Heart right ventricle (tissue), 16 donors: ENCODE measurements around the gene FAM222B. TPM values are rescaled to one million over a fixed set of nuclear protein-coding genes. Genes with fewer than 3 reads are reported as not detected.
"Not testable (repeated sequence)": the region's sequence is repeated elsewhere in the genome, so short reads cannot be mapped to it uniquely, and the experiment has no call there.

Source experiments
- ATAC-seq, 8 donors: fragments of 200-7000 bp; cut with Tn5 transposase; one replicate each; pipeline ENCODE4 v1.9.1; 2020; ENCODE audit warnings: mild to moderate bottlenecking in 8 of 8, moderate library complexity in 8 of 8, moderate number of reproducible peaks in 1 of 8
- DNase-seq, 2 donors: peaks; one replicate each; pipeline ENCODE4 v3.0.0-alpha.2; 2020
- H3K27ac ChIP-seq, 10 donors: fragments of 200-600 bp; sonication (generic) in 2 of 10; one replicate each; pipeline versions ENCODE4 v1.5.0 to v1.8.0; 2020 to 2022; ENCODE audit warnings: mild to moderate bottlenecking in 3 of 10
- H3K27me3 ChIP-seq, 7 donors: fragments of 200-600 bp; one replicate each; pipeline ENCODE4 v1.8.0; 2021 to 2022; ENCODE audit warnings: mild to moderate bottlenecking in 2 of 7
- H3K36me3 ChIP-seq, 9 donors: fragments of 200-600 bp; sonication (generic) in 1 of 9; one replicate each; pipeline versions ENCODE4 v1.5.0 to v1.8.0; 2020 to 2022; ENCODE audit warnings: mild to moderate bottlenecking in 2 of 9
- H3K4me1 ChIP-seq, 9 donors: fragments of 200-600 bp; sonication (generic) in 1 of 9; one replicate each; pipeline versions ENCODE4 v1.5.0 to v1.8.0; 2020 to 2022; ENCODE audit warnings: mild to moderate bottlenecking in 4 of 9
- H3K4me3 ChIP-seq, 10 donors: fragments of 200-600 bp; sonication (generic) in 2 of 10; one replicate each; pipeline versions ENCODE4 v1.5.0 to v1.8.0; 2020 to 2022; ENCODE audit warnings: mild to moderate bottlenecking in 7 of 10, moderate library complexity in 2 of 10
- H3K9me3 ChIP-seq, 11 donors: fragments of 200-600 bp in 10 of 11; sonication (generic) in 2 of 11; one replicate each; pipeline versions ENCODE4 v1.5.0 to v1.8.0; 2013 to 2022; ENCODE audit warnings: mild to moderate bottlenecking in 2 of 11, control low read depth in 1 of 11, moderate library complexity in 1 of 11
- CTCF ChIP-seq, 9 donors: fragments of 200-600 bp; sonication (generic) in 2 of 9; IDR thresholded peaks; one replicate each; pipeline versions ENCODE4 v1.5.0 to v1.8.0; 2021 to 2022; ENCODE audit warnings: antibody characterized with exemption in 9 of 9, mild to moderate bottlenecking in 5 of 9, moderate library complexity in 1 of 9
- WGBS, 2 donors: extraction: QIAGEN DNeasy Blood & Tissue Kit; methylation state at CpG; one replicate each; pipeline ENCODE4 v1.1.7; 2013; ENCODE audit warnings: inconsistent platforms in 1 of 2; 5-methylcytosine and 5-hydroxymethylcytosine counted together
- intact Hi-C, 10 donors: fragments of 100-400 bp; cut with DNase I; formaldehyde crosslinking; loops; one replicate each; pipeline versions ENCODE4 v1.11.1 to v1.14.2; 2022
- polyA plus RNA-seq, 2 donors: library from polyadenylated mRNA; stranded (reverse); fragments of 200-250 nt; gene quantifications; one replicate each; pipeline ENCODE4 v1.2.3, GENCODE V29; 2013
- total RNA-seq, 10 donors: library from RNA; stranded (reverse); fragmentation: NEBNext Ultra II Directional in 3 of 10; extraction: Animal tissue kit (Norgen Biotek cat#: 25700) in 3 of 10; gene quantifications; one replicate each; pipeline versions ENCODE4 v1.2.1 to v1.2.4, GENCODE V29; 2021 to 2023
- donor health status: Arrhythmogenic right ventricular cardiomyopathy.
- donor health status: ischemic (EF 13 %, LVEDD 7.1; RV severe dilation, severe dysfunction).
- donor health status: healthy with polysubstance abuse.
- donor health status: DM: no; HTN: yes; CAD: no.
- donor health status: DM: no; HTN: no; CAD: no.
- donor health status: ischemic (EF 25% LVEDD 6.9; RV normal size, moderate dysfunction).
- donor health status: ischemic (EF 25% LVEDD 5.7; RV mildly dilated, moderate dysfunction).
- donor health status: healthy.
- donor health status: DM: yes; HTN: yes; CAD: no.
- donor health status: Ischemic cardiomyopathy.
- donor health status: ischemic (EF 35%, LVEDD 5.7; RV mildly dilated, moderate dysfunction).
- donor health status: nonischemic (EF 11% LVEDD 7.7; RV severe dilation, severe dysfunction).
- donor health status: DM: yes; HTN: yes; CAD: no.
- donor health status: PGD.
- donor health status: ischemic (EF 29% LVEDD 5.4; RV normal size, mild dysfunction).
- donor health status: nonischemic (EF 23%, LVEDD 6.1; RV moderate dilation, normal function).

The FAM222B gene
- total and polyA plus RNA-seq, 12 donors, result 8.7 to 19.4 (median 15.3) TPM

DNA sequence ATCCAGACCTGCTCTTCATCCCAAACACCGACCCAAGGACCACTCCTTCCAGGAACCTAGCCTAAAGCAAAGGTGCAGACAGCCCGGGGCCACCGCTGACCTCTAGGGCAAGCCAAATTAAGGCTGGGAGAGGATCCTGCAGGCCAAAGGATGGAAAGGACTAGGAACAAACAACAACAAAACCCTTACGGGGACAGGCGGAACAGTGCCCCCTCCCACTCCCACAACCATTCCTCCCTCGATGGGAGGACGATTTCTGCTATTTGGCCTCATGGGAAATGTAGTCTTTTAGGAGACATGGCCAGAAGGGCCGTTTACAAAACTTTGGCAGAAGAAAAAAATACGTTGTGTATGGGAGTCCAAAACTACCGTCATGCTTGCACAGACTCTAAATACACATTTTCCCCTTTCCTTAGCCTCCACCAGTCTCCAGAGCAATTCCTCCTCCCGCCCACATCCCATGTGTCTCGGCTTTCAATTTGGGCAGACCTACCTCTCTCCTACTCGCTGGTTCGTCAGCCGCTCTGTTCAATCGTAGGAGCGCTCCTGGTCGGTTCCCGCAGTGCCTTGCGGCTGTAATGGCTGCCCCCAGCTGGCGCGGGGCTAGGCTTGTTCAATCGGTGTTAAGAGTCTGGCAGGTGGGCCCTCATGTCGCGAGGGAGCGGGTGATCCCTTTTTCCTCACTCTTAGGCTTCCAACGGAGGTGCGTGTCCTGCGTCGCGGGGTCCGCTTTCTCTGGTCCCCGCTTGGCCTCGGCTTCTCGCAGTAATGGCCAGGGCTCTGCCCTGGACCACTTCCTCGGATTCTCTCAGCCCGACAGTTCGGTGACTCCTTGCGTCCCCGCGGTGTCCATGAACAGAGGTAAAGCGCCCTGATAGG lies 12.1 kb upstream of the FAM222B start, which contains the start of gene ERAL1:
Gene ERAL1, plus strand, starts transcription at position 560 of the 879 bp plus-strand sequence. Its CDS starts 19 bp downstream, at position 579.
- intact Hi-C loops, result loop anchor here in 6 of 10 donors (5.0 to 10.0 kb wide), 5 partner anchors 43 to 90 kb away; partner anchors contain the start of genes DHRS13 (in 2 of the 6) and FLOT2 (in 2 of the 6)
- peak; percentile 98 to 100 (median 99) for ATAC-seq
- 0 to 1% methylated on average over 42 of the region's 42 CpGs for WGBS, 2 donors

GRCh38 chr17:28853295-28853694 lies 10.7 kb upstream of the FAM222B start:
- WGBS, 2 donors, result 92 to 95% methylated on average over 2 of the region's 2 CpGs
- intact Hi-C loops, result loop anchor here in 4 of 10 donors (5.0 to 10.0 kb wide), 4 partner anchors 49 to 88 kb away; partner anchors contain the start of gene DHRS13 (in 2 of the 4)
- ATAC-seq, result no peak

More for the DNA sequence above, 12.1 kb upstream of the FAM222B start, which contains the start of gene ERAL1:
- Histone ChIP-seq H3K27ac (peak within 1 kb of the TSS; percentile 44 to 87 (median 75)), H3K27me3 (no peaks in the 10 kb centered on the region), H3K36me3 (peaks cover 0 to 38% (median 17%) of the 10 kb centered on the region in 9 donors), H3K4me1 (peaks cover 5 to 16% (median 12%) of the 10 kb centered on the region in 9 donors), H3K9me3 (no peaks in the 10 kb centered on the region), H3K4me3 (peak within 1 kb of the TSS; percentile 68 to 98 (median 80))
- no peak for TF ChIP-seq CTCF (IDR thresholded peaks at IDR 0.05)
- peak; percentile 76 to 87 for DNase-seq

GRCh38 chr17:28849281-28849680 lies 6.7 kb upstream of the FAM222B start:
- Histone ChIP-seq H3K9me3 (no peaks in the 10 kb centered on the region), H3K36me3 (no peaks in the 10 kb centered on the region), H3K27ac (no peak overlapping the region), H3K27me3 (no peaks in the 10 kb centered on the region), H3K4me1 (peaks cover 0 to 4% (median 3%) of the 10 kb centered on the region in 9 donors), H3K4me3 (no peak overlapping the region)
- TF ChIP-seq CTCF (IDR thresholded peaks at IDR 0.05), result peak in 3 of 9 donors; percentile 19 to 28 (median 25)
- ATAC-seq, result peak in 3 of 8 donors; percentile 40 to 71 (median 51)
- intact Hi-C loops, result loop anchor here in 4 of 10 donors (10.0 kb wide), 2 partner anchors 84 to 96 kb away; no protein-coding TSS in a partner anchor
- WGBS, 2 donors, result 70 to 73% methylated on average over 5 of the region's 5 CpGs
- no peak for DNase-seq

More at GRCh38 chr17:28853295-28853694, 10.7 kb upstream of the FAM222B start:
- Histone ChIP-seq H3K4me3 (no peak overlapping the region), H3K27me3 (no peaks in the 10 kb centered on the region), H3K4me1 (peaks cover 5 to 16% (median 12%) of the 10 kb centered on the region in 9 donors), H3K27ac (no peak overlapping the region), H3K9me3 (no peaks in the 10 kb centered on the region), H3K36me3 (peaks cover 0 to 24% (median 9%) of the 10 kb centered on the region in 9 donors)
- DNase-seq, result no peak
- TF ChIP-seq CTCF (IDR thresholded peaks at IDR 0.05), result no peak

GRCh38 chr17:28848667-28849066 lies 6.1 kb upstream of the FAM222B start:
- H3K27me3 ChIP-seq, H3K9me3 ChIP-seq, H3K36me3 ChIP-seq, H3K4me1 ChIP-seq, H3K27ac ChIP-seq, H3K4me3 ChIP-seq: not testable (repeated sequence)
- WGBS, 2 donors, result 87 to 90% methylated on average over 15 of the region's 15 CpGs
- ATAC-seq (peak in 4 of 8 donors; percentile 31 to 62 (median 38)), DNase-seq (peak in 1 of 2 donors; percentile 18)
- intact Hi-C loops, result loop anchor here in 4 of 10 donors (10.0 kb wide), 2 partner anchors 84 to 96 kb away; no protein-coding TSS in a partner anchor
- peak in 8 of 9 donors; percentile 25 to 56 (median 34) for TF ChIP-seq CTCF (IDR thresholded peaks at IDR 0.05)

- H3K4me3 ChIP-seq, H3K27me3 ChIP-seq, H3K9me3 ChIP-seq, H3K4me1 ChIP-seq, ATAC-seq, H3K36me3 ChIP-seq, H3K27ac ChIP-seq, DNase-seq: not testable (repeated sequence)
- intact Hi-C loops, result loop anchor here in 4 of 10 donors (10.0 kb wide), 2 partner anchors 82 to 98 kb away; no protein-coding TSS in a partner anchor
- 89 to 90% methylated on average over 9 of the region's 9 CpGs for WGBS, 2 donors
These were observed 4.1 kb upstream of the FAM222B start for GRCh38 chr17:28846699-28847098.
